BJ (cell line): ENCODE measurements around the gene ZNF444. TPM values are rescaled to one million over a fixed set of nuclear protein-coding genes. Genes with fewer than 3 reads are reported as not detected.

Experiments
- CTCF ChIA-PET: fragments of 350-600 bp; formaldehyde crosslinking; extraction: SDS; loops from one replicate; lab custom pipeline; 2021; ENCODE audit warnings: antibody characterized with exemption, inconsistent platforms; lab: Yijun Ruan, JAX
- POLR2A ChIA-PET: fragments of 300-600 bp; sonication (Branson Sonifier 250); formaldehyde crosslinking; extraction: SDS; loops from one replicate; lab custom pipeline; 2021; ENCODE audit warnings: antibody characterized with exemption; lab: Charles Lee
- DNase-seq: peaks from one replicate; pipeline ENCODE4 v3.0.0-alpha.2; 2011; ENCODE audit warnings: low read depth
- H3K27me3 ChIP-seq: 2 replicates; pipeline ENCODE4 v1.6.0; 2011; ENCODE audit warnings: low read length; ENCODE audit not compliant: control insufficient read depth, insufficient read depth
- H3K36me3 ChIP-seq: 2 replicates; pipeline ENCODE4 v1.5.1; 2011; ENCODE audit warnings: low read length; ENCODE audit not compliant: control insufficient read depth, insufficient read depth
- H3K4me3 ChIP-seq: 2 replicates; pipeline ENCODE4 v1.5.1; 2011; ENCODE audit warnings: low read depth, mild to moderate bottlenecking, control low read depth, low read length
- CTCF ChIP-seq: IDR thresholded peaks from 2 replicates; pipeline ENCODE4 v1.5.1; 2011; ENCODE audit warnings: low read depth, mild to moderate bottlenecking, control low read depth, inconsistent platforms, low read length, moderate library complexity; ENCODE audit not compliant: insufficient read depth
- polyA plus RNA-seq: library from polyadenylated mRNA; depleted of rRNA; stranded (reverse); fragments of >200 nt; gene quantifications from 2 replicates; pipeline ENCODE4 v1.2.3, GENCODE V29; 2011

The ZNF444 gene
- polyA plus RNA-seq, 1 experiment = 11.5 TPM

GRCh38 chr19:56099638-56100539 is 41.2 kb upstream of the ZNF444 start:
- no peak for TF ChIP-seq CTCF
- Histone ChIP-seq H3K36me3 (peaks cover 21% of the 10 kb centered on the region), H3K27me3 (no peaks in the 10 kb centered on the region), H3K4me3 (no peak overlapping the region)
- ChIA-PET POLR2A (no interaction called here), CTCF (no interaction called here)
- no peak for DNase-seq

- CTCF ChIA-PET = no interaction called here
- no peak for DNase-seq
These were observed 40.0 kb upstream of the ZNF444 start for GRCh38 chr19:56101095-56101494.

GRCh38 chr19:56101746-56102535 is 39.1 kb upstream of the ZNF444 start:
- TF ChIP-seq CTCF = no peak
- Histone ChIP-seq H3K36me3 (peaks cover 18% of the 10 kb centered on the region), H3K27me3 (no peaks in the 10 kb centered on the region), H3K4me3 (no peak overlapping the region)
- ChIA-PET CTCF (interaction anchor here (1.1 kb wide), 1 partner anchor 21 kb away, joined by 3 read pairs; no protein-coding TSS in a partner anchor), POLR2A (no interaction called here)
- no peak for DNase-seq

More at GRCh38 chr19:56101095-56101494, 40.0 kb upstream of the ZNF444 start:
- no peak for TF ChIP-seq CTCF
- H3K27me3 ChIP-seq = no peaks in the 10 kb centered on the region
- H3K36me3 ChIP-seq = peaks cover 18% of the 10 kb centered on the region
- no peak overlapping the region for H3K4me3 ChIP-seq
- POLR2A ChIA-PET = no interaction called here

GRCh38 chr19:56103027-56103614 is 38.0 kb upstream of the ZNF444 start:
- ChIA-PET CTCF (interaction anchor here (1.1 kb wide), 1 partner anchor 22 kb away, joined by 3 read pairs; no protein-coding TSS in a partner anchor), POLR2A (no interaction called here)
- Histone ChIP-seq H3K27me3 (no peaks in the 10 kb centered on the region), H3K4me3 (no peak overlapping the region), H3K36me3 (peaks cover 16% of the 10 kb centered on the region)
- TF ChIP-seq CTCF = no peak
- DNase-seq = no peak
